OCI-LY3 (cell line): ENCODE data around the gene TLK1.

Experiments used
- H2AFZ ChIP-seq: fragments of 200-600, 300-600 bp; shearing (Covaris generic); 2 replicates; pipeline ENCODE4 v1.6.0; 2014; ENCODE audit warnings: antibody characterized with exemption, low read depth, low read length
- H3K27ac ChIP-seq: fragments of 200-600, 300-600 bp; sonication (generic); 2 replicates; pipeline ENCODE4 v1.5.1; 2014; ENCODE audit warnings: mild to moderate bottlenecking, low read length, moderate library complexity, mixed read lengths
- H3K27me3 ChIP-seq: fragments of 200-600, 300-600 bp; sonication (generic); 2 replicates; pipeline ENCODE4 v1.6.1; 2014; ENCODE audit warnings: low read depth, low read length, mixed read lengths
- H3K36me3 ChIP-seq: fragments of 200-600, 300-600 bp; sonication (generic); replicated peaks from 2 replicates; pipeline ENCODE3; 2014; ENCODE audit warnings: low read depth, low read length, mixed read lengths
- H3K4me1 ChIP-seq: fragments of 300-600, 200-600 bp; sonication (generic); 2 replicates; pipeline ENCODE4 v1.6.1; 2014; ENCODE audit warnings: low read length, mixed read lengths
- H3K4me2 ChIP-seq: fragments of 200-600, 300-600 bp; sonication (generic); 2 replicates; pipeline ENCODE4 v1.6.1; 2014; ENCODE audit warnings: low read length, mixed read lengths
- H3K4me3 ChIP-seq: fragments of 300-600, 200-600 bp; sonication (generic); 2 replicates; pipeline ENCODE4 v1.5.1; 2014; ENCODE audit warnings: antibody characterized with exemption, mild to moderate bottlenecking, low read length, moderate library complexity
- H3K79me2 ChIP-seq: fragments of 300-600, 200-600 bp; shearing (Covaris generic); 2 replicates; pipeline ENCODE4 v1.6.1; 2014; ENCODE audit warnings: mild to moderate bottlenecking, low read length, mixed read lengths
- H3K9ac ChIP-seq: fragments of 300-600, 200-600 bp; shearing (Covaris generic); 2 replicates; pipeline ENCODE4 v1.6.0; 2014; ENCODE audit warnings: mild to moderate bottlenecking, low read length, moderate library complexity
- H3K9me3 ChIP-seq: fragments of 200-600, 300-600 bp; shearing (Covaris generic); 2 replicates; pipeline ENCODE4 v1.6.1; 2014; ENCODE audit warnings: low read length, mixed read lengths; ENCODE audit not compliant: insufficient read depth
- H4K20me1 ChIP-seq: fragments of 200-600, 300-600 bp; sonication (generic); 2 replicates; pipeline ENCODE4 v1.6.1; 2016; ENCODE audit warnings: low read length, mixed read lengths; ENCODE audit not compliant: insufficient read depth
- EZH2phosphoT487 ChIP-seq: fragments of 200-600 bp; shearing (Covaris generic); IDR thresholded peaks from 2 replicates; pipeline ENCODE4 v1.6.1; 2018; ENCODE audit warnings: antibody characterized with exemption, mixed run types, low read depth
- TF ChIP-seq, protein P1 (sequence below): fragments of 200-600, 300-600 bp; sonication (generic); IDR thresholded peaks from 2 replicates; pipeline ENCODE4 v1.5.1; 2014; ENCODE audit warnings: antibody characterized with exemption, low read length, low read depth

Gene TLK1

DNA sequence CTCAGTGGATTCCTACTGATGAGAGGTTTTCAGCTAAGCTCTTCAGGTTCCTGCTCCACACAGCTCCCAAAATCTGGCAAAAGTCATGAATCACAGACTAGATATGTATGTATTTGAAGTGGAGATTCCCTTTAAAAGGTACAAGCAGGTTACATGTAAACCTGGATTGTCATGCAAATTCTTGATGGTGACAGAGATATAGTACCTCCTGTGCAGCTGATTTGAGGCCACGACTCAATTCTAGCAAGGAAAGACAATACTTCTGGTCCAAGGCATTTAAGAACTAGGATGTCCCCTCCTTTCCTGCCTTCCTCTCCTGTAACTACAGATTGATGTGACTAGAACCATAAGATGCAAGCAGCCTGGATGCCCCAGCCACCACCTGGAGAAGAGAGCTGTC, 176.6 kb downstream of the TLK1 start:
- TF ChIP-seq, protein P1, sequence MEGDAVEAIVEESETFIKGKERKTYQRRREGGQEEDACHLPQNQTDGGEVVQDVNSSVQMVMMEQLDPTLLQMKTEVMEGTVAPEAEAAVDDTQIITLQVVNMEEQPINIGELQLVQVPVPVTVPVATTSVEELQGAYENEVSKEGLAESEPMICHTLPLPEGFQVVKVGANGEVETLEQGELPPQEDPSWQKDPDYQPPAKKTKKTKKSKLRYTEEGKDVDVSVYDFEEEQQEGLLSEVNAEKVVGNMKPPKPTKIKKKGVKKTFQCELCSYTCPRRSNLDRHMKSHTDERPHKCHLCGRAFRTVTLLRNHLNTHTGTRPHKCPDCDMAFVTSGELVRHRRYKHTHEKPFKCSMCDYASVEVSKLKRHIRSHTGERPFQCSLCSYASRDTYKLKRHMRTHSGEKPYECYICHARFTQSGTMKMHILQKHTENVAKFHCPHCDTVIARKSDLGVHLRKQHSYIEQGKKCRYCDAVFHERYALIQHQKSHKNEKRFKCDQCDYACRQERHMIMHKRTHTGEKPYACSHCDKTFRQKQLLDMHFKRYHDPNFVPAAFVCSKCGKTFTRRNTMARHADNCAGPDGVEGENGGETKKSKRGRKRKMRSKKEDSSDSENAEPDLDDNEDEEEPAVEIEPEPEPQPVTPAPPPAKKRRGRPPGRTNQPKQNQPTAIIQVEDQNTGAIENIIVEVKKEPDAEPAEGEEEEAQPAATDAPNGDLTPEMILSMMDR, result no peak
- H3K4me3 ChIP-seq, result no peak overlapping the region
- H3K4me2 ChIP-seq, result no peak overlapping the region
- no peaks in the 10 kb centered on the region for H4K20me1 ChIP-seq
- H3K27me3 ChIP-seq, result no peaks in the 10 kb centered on the region
- no peak overlapping the region for H3K27ac ChIP-seq
- no peak overlapping the region for H3K9ac ChIP-seq
- no peaks in the 10 kb centered on the region for H3K4me1 ChIP-seq
- no peak overlapping the region for H2AFZ ChIP-seq
- H3K36me3 ChIP-seq, result peaks cover 3% of the 10 kb centered on the region
- H3K79me2 ChIP-seq, result no peaks in the 10 kb centered on the region
- H3K9me3 ChIP-seq, result no peaks in the 10 kb centered on the region

DNA sequence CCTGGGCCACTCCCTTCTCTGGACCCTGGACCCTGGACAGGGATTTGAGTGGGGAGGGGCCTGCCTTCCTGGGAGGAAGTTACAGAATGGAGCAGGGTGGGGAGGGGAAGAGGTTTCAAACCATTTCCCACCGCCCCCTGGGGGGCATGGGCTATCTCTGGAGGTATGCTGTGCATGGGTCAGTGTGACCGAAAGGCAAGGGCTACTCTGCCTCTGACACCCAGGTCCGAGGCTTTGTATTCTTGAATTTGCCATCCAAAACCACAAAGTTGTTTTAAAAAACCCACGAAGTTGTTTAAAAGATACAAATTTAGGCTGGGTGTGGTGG, 184.8 kb downstream of the TLK1 start:
- H3K4me1 ChIP-seq, result peaks cover 14% of the 10 kb centered on the region

DNA sequence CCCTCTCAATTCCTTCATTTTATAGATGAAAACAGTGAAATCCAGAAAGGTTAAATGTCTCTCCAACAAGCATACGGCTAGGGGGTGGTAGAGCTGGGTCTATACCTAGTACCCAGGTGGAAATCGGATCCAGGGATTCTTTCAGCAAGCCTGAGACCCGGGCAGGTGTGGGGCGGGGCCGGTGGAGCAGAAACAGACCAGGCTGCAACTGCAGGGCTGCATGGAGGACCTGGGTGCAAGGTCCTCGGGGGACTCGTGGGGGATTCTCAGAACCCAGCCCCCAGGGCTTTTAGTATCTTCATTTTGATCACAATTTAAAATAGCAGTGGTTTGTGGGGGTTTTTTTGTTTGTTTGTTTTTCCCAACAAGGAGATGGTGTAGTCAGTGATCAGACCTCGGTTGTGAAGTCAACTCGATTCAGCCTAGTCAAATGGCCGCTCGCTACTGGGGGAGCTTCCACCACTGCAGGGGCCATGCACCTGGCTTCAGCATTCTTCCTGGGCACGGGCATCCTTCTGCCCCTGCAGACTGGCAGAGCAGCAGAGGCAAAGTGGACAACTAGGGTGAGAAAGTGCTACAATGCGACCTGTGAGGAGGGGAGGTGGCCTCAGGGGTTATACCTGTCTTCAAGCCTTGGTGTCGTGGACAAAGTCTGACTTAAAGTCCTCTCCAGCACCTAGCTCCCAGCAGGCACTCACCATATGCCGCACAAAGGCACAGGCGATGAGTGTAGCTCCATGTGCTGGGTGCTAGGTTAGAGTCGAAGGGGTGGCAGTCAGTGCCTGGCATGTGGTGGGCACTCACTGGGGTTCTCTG, 185.4 kb downstream of the TLK1 start:
- Histone ChIP-seq H3K9ac (no peak overlapping the region), H3K36me3 (no peaks in the 10 kb centered on the region), H3K27me3 (no peaks in the 10 kb centered on the region), H3K9me3 (no peaks in the 10 kb centered on the region), H2AFZ (no peak overlapping the region), H3K4me3 (no peak overlapping the region), H4K20me1 (no peaks in the 10 kb centered on the region), H3K27ac (no peak overlapping the region), H3K79me2 (no peaks in the 10 kb centered on the region), H3K4me2 (no peak overlapping the region), H3K4me1 (peaks cover 14% of the 10 kb centered on the region)
- TF ChIP-seq EZH2phosphoT487, result no peak
- TF ChIP-seq, protein P1, result no peak

More for the DNA sequence above, 184.8 kb downstream of the TLK1 start:
- Histone ChIP-seq H3K79me2 (no peaks in the 10 kb centered on the region), H4K20me1 (no peaks in the 10 kb centered on the region), H2AFZ (no peak overlapping the region), H3K4me2 (no peak overlapping the region), H3K4me3 (no peak overlapping the region), H3K36me3 (no peaks in the 10 kb centered on the region), H3K27me3 (no peaks in the 10 kb centered on the region), H3K9ac (no peak overlapping the region), H3K9me3 (no peaks in the 10 kb centered on the region), H3K27ac (no peak overlapping the region)
- TF ChIP-seq, protein P1, result no peak
- no peak for TF ChIP-seq EZH2phosphoT487

DNA sequence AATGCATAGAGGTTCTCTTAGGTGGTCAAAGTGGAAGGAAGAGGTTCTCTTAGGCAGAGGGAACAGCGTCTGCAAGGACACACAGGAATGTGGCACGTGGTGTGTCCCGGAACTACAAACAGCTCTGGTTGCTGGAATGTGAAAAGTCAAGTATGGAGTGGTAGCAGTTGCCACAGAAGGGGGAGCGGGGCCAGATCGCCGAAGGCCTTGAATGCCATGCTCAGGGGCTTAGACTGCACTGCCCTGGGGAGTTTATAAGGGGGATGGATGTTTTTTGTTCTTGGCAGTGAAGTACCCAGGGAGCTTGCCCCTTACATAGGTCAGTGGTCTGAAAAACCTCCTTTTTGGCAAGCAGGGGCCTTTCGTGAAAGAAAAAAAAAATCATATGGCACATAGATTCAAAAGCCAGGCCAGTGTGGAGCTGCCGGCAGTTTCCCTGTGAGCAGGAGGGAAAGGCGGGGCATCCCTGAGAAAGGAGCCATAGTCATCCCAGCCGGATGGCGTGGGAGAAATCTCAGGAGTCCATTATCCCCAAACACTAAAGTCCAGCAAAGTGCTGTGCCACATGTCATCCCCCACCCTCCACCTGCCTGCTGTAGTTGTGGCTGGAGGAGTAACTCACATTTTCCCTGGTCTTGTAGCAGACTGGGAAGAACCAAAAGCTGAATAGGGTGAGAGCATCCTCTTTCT, 186.2 kb downstream of the TLK1 start:
- peak overlapping the region; percentile 87 for H3K9ac ChIP-seq
- no peaks in the 10 kb centered on the region for H4K20me1 ChIP-seq
- H3K4me2 ChIP-seq, result peak overlapping the region; percentile 89
- H3K27me3 ChIP-seq, result no peaks in the 10 kb centered on the region
- peak overlapping the region; percentile 84 for H3K4me3 ChIP-seq
- peak overlapping the region; percentile 95 for H2AFZ ChIP-seq
- no peaks in the 10 kb centered on the region for H3K79me2 ChIP-seq
- TF ChIP-seq, protein P1, result no peak
- TF ChIP-seq EZH2phosphoT487, result no peak
- no peaks in the 10 kb centered on the region for H3K36me3 ChIP-seq
- no peak overlapping the region for H3K27ac ChIP-seq
- no peaks in the 10 kb centered on the region for H3K9me3 ChIP-seq
- peaks cover 14% of the 10 kb centered on the region for H3K4me1 ChIP-seq
